Left kidney (tissue), 2 donors: ENCODE results near the gene RPL39L. TPM values are rescaled to one million over a fixed set of nuclear protein-coding genes. Genes with fewer than 3 reads are reported as not detected.
"Not testable (repeated sequence)": the region's sequence is repeated elsewhere in the genome, so short reads cannot be mapped to it uniquely, and the experiment has no call there.

Experiments
- DNase-seq: peaks from one replicate; pipeline ENCODE4 v3.0.0-alpha.2; 2013
- polyA plus RNA-seq: library from polyadenylated mRNA; unstranded; fragments of 120-200 nt; gene quantifications from one replicate; pipeline ENCODE4 v1.2.1, GENCODE V29; 2013; ENCODE audit not compliant: insufficient read length

The RPL39L gene
- polyA plus RNA-seq, 1 donor = 18.6 TPM

DNA sequence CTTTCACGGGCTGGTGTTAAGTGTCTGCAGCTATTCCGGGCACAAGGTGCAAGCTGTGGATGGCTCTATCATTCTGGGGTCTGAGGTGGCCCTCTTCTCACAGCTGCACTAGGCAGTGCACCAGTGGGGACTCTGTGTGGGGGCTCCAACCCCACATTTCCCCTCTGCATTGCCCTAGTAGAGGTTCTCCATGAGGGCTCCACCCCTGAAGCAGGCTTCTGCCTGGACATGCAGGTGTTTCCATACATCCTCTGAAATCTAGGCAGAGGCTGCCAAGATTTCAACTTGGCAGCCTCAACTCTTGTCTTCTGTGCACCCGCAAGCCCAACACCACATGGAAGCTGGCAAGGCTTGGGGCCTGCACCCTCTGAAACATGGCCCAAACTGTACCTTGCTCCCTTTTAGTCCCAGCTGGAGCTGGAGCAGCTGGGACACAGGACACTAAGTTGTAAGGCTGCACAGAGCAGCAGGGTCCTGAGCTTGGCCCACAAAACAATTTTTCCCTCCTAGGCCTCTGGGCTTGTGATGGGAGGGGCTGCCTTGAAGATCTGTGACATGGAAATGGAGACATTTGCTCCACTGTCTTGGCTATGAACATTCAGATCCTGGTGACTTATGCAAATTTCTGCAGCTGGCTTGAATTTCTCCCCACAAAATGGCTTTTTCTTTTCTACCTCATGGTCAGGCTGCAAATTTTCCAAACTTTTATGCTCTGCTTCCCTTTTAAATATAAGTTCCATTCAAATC is 6.0 kb upstream of the RPL39L start:
- DNase-seq = no peak

DNA sequence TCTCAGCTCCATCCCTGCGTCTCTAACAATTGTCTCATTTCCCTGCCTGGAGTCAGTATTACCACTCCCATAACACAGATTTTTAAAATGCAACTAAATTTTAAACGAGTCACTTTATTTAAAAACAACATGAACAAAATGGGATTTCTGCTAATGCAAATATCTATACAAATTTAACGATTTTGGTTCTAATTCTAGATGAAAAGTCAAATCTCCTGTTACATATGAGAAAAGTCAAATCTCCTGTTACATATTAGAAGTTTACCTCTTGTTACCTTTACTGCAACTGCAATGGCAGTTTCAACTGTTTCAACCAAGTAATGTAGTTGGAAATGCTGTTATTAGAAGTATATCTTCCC is 578 bp upstream of the RPL39L start:
- DNase-seq = no peak

DNA sequence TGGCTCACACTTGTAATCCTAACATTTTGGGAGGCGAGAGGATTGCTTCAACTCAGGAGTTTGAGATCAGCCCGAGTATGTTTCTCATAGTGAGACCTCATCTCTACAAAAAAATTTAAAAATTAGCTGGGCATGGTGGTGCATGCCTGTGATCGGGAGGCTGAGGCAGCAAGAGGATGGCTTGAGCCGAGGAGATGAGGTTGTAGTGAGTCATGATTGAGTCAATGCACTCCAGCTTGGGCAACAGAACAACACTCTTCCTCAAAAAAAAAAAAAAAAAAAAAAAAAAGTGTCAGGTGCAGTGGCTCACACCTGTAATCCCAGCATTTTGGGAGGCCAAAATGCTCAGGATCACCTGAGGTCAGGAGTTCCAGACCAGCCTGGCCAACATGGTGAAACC is 2.4 kb downstream of the RPL39L start:
- DNase-seq = no peak

- no peak for DNase-seq
Observed at GRCh38 chr3:187136337-187136736, 3.0 kb downstream of the RPL39L start.

- not testable (repeated sequence) for DNase-seq
Observed at GRCh38 chr3:187135172-187135690, 4.1 kb downstream of the RPL39L start.

- DNase-seq = not testable (repeated sequence)
Observed at GRCh38 chr3:187133181-187133580, 6.1 kb downstream of the RPL39L start.

GRCh38 chr3:187132666-187133065 is 6.6 kb downstream of the RPL39L start:
- no peak for DNase-seq

DNA sequence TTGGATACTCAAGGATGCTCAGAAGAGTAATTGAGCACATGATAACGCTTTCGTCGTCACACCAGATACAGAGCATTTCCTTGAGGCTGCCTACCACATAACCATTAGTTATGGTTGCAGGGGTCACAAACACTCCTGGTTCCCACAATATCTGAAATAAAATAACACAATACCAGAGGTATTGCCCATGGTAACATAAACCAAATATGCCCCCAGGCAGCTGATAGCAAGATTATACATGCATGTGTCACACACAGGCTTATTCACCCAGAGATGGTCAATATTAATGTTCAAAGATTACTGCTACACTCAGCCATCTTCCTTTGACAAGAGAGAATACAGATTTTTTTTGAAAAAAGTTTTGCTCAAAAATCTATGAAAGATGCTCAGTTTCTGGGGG is 7.3 kb downstream of the RPL39L start:
- DNase-seq = no peak

GRCh38 chr3:187130346-187131066 is 8.8 kb downstream of the RPL39L start:
- DNase-seq = no peak

DNA sequence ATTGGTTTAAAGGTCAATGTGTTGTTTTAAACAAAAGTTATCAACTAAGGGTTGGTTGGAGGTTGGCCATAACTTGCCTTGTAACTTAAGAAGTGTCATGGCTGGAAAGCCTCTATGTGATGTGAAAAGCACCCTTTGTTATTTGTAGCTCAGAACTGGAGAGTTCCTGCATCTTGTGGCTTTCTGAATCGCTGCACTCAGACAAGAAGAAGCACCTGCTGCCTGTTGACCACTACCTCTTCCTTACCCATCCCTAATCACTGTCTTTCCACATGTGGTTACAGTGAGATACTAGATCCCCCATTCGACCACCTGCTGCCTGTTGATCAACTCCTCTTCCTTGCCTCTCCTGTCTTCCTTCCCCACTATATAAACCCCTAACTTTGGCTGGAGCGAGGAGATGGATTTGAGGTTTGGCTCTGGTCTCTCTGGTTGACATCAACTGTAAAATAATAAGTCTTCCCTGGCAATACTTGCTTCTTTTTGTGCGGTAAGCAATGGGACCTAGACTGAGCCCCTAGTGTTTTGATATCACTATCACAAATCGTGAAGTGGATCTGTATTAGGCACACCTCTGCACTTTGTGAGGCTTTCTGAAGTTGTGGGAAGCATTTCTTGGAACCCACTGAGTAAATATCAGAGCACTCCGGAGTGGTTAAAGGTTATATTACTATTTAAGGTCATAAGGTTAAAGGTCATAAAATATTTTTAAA is 13.8 kb downstream of the RPL39L start:
- DNase-seq = no peak

DNA sequence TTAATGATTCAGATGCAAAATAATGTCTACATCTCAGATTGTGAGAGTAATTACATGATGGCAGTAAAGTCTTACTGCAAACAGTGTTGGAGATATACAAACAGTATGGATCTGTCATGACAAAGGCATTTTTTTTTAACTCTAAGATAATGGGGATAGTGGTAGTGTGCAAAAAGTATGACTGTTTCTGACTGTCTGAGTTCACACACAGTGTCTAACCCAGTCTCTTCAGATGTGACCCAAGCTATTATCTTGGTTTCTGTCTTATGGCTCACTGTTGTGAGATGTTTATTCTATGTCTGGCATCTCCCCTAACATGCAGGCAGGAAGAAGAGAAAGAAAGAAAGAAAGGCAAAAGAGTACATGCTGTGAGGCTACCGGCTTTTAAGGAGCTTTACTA is 17.0 kb downstream of the RPL39L start:
- no peak for DNase-seq

DNA sequence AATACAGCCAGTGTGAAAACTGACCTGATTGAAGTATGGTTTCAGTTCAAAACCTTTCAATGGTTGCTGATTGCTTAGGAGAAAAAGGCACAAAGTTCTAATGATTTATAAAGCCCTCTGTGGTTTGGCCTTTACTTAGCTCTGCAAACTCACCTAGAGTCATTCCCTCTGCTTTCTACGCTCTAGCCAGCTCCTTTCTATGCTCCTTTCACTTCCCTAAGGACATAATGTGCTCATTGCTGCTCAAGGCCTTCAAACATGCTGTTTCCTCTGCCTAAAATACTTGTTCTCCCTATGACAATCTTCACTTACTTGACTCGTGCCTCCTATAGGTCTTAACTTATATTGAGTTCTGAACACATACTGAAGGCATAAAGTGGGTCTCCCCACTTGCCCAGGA is 19.0 kb downstream of the RPL39L start:
- DNase-seq = no peak

DNA sequence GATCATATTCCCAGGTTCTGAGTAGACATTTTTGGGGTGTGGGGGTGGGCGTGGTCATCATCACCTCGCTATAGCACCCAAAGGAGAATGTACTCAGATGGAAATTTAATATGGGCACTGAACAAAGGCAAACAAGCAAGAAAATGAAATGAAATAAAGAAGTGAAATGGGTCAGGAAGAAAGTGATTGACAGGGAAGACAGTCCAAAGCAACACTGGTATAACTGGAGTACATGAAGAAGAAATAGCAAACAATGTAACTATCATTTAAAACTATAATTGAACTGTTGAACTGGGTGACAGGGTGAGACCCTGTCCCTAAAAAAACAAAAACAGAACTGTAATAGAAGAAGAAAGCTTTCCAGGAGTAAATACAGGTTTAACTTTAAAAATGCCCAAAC is 24.8 kb downstream of the RPL39L start:
- no peak for DNase-seq

DNA sequence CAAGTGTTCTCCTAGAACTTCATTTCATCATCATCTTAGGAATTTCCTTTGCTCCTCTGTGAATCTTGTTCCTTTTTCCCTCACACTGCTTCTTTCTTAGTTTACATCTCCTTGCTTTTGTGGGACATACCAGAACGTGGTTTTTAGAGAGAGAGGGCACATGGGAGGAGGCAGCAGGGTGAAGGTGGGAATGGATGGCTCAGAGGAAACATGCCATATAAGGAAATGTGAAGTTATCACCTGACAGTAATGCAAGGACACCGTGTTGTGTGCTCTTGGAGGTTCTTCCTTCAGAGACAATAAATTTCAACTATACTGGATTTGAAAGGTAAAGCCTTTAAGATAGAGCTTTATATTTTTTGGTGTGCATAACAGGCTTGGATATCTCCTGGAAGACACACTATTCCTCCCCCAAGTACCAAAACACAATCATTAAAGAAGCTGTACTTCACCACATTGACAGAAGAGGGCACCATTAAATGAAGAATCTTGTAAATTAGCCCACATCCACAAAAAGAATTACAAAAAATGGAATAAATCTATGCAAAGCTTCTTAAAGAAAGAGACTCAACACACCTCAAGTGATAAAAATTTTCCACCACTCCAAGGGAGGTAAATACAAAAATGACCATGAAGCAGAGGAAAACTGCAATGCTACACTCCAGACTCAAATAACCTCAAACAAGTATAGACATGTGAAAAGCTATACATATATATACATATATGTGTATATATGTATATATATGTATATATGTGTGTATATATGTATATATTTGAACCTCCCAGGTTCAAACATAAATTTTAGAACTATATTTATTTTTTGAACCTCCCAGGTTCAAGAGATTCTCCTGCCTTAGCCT is 26.1 kb downstream of the RPL39L start:
- DNase-seq = peak; percentile 8

GRCh38 chr3:187110156-187110555 is 29.1 kb downstream of the RPL39L start:
- no peak for DNase-seq

DNA sequence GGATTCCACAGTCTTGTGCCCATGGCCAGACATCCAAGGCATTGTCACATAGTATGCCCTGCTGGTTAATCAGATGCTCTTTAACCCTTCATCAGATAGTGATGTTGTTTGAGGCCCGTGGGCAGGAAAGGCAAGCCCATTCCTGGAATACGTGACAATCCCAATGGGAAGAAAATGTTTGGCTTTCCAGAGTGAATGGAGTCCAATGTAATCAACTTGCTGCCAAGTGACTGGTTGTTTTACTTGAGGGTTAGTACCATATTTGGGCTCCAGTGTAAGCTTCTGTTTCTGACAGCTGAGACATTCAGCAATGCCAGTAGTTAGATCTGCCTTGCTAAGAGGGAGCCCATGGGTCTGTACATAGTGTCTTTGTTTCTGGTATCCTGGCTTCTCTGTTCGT is 31.3 kb downstream of the RPL39L start:
- no peak for DNase-seq

GRCh38 chr3:187105700-187106099 is 33.6 kb downstream of the RPL39L start:
- DNase-seq = no peak

GRCh38 chr3:187104933-187105332 is 34.4 kb downstream of the RPL39L start:
- no peak for DNase-seq

GRCh38 chr3:187104342-187104741 is 35.0 kb downstream of the RPL39L start:
- no peak for DNase-seq

DNA sequence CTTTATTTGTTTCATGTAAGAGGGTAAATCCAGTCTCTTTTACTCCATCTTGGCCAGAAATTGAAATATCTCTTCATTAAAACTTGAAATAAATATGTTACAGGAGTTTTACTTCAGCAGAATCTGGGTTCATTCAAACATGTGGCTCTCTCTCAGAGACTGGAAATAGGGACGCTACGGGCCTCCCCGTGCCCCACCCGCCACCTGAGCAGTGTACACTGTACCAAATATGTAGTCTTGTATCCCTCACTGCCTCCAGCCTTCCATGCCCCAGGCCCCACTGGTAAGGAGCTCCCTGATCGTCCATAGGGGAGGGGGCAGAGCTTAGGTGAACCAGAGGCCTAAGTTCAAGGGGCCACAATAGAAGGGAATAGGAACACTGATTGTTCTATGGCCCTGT is 36.0 kb downstream of the RPL39L start:
- DNase-seq = no peak

GRCh38 chr3:187102073-187102634 is 37.1 kb downstream of the RPL39L start:
- no peak for DNase-seq
